IMR-90 (cell line): ENCODE results near the gene CALN1. TPM values are rescaled to one million over a fixed set of nuclear protein-coding genes. Genes with fewer than 3 reads are reported as not detected.

Experiments
- ATAC-seq: fragments of 200-7000 bp; cut with Tn5 transposase; 2 replicates; pipeline ENCODE4 v1.9.1; 2020; ENCODE audit warnings: low read depth, mild to moderate bottlenecking, moderate library complexity
- BruUV-seq: library from RNA; stranded (reverse); fragments of 400-500 nt; replicated peaks from 2 replicates; lab custom pipeline; 2021; lab: Mats Ljungman, UMichigan
- CTCF ChIA-PET: fragments of 300-600 bp; formaldehyde crosslinking; extraction: SDS; loops from one replicate; lab custom pipeline; 2021; ENCODE audit warnings: antibody characterized with exemption; lab: Yijun Ruan, JAX
- POLR2A ChIA-PET: fragments of 300-600 bp; sonication (Branson Sonifier 250); formaldehyde crosslinking; loops from one replicate; lab custom pipeline; 2022; ENCODE audit warnings: antibody characterized with exemption; ENCODE audit not compliant: unreplicated experiment; lab: Charles Lee
- DNase-seq: peaks from one replicate; pipeline ENCODE4 v3.0.0; 2013
- H2AFZ ChIP-seq: replicated peaks from 2 replicates; pipeline ENCODE3; 2013; ENCODE audit warnings: low read length, mild to moderate bottlenecking; ENCODE audit not compliant: poor library complexity
- H2AK5ac ChIP-seq: 2 replicates; pipeline ENCODE4 v1.6.1; 2013; ENCODE audit warnings: low read depth, low read length, inconsistent platforms
- H2AK9ac ChIP-seq: replicated peaks from 2 replicates; pipeline ENCODE3; 2013; ENCODE audit warnings: mild to moderate bottlenecking, low read depth, low read length, moderate library complexity; ENCODE audit not compliant: poor library complexity
- H2BK120ac ChIP-seq: 2 replicates; pipeline ENCODE4 v1.6.1; 2013; ENCODE audit warnings: low read depth, low read length, inconsistent platforms
- H2BK15ac ChIP-seq: 3 replicates; pipeline ENCODE4 v1.6.1; 2013; ENCODE audit warnings: low read depth, low read length, inconsistent platforms
- H2BK20ac ChIP-seq: 2 replicates; pipeline ENCODE4 v1.6.1; 2013; ENCODE audit warnings: low read depth, mild to moderate bottlenecking, inconsistent platforms, low read length, moderate library complexity
- H2BK5ac ChIP-seq: 2 replicates; pipeline ENCODE4 v1.6.1; 2013; ENCODE audit warnings: mild to moderate bottlenecking, low read depth, low read length, inconsistent platforms; ENCODE audit not compliant: poor library complexity, severe bottlenecking
- H3K14ac ChIP-seq: replicated peaks from 2 replicates; pipeline ENCODE4 v1.6.1; 2013; ENCODE audit warnings: low read depth, low read length, inconsistent platforms
- H3K18ac ChIP-seq: 2 replicates; pipeline ENCODE4 v1.6.1; 2013; ENCODE audit warnings: low read depth, low read length, control low read depth
- H3K23ac ChIP-seq: 2 replicates; pipeline ENCODE4 v1.6.1; 2013; ENCODE audit warnings: low read depth, low read length, inconsistent platforms
- H3K27ac ChIP-seq: 2 replicates; pipeline ENCODE4 v1.5.1; 2013; ENCODE audit warnings: mild to moderate bottlenecking, control low read depth, low read length; ENCODE audit not compliant: insufficient read depth
- H3K27me3 ChIP-seq: 2 replicates; pipeline ENCODE4 v1.6.1; 2013; ENCODE audit warnings: low read length; ENCODE audit not compliant: control insufficient read depth, insufficient read depth
- H3K36me3 ChIP-seq: 2 replicates; pipeline ENCODE4 v1.6.1; 2013; ENCODE audit warnings: low read length, mixed read lengths; ENCODE audit not compliant: control insufficient read depth, insufficient read depth
- H3K4ac ChIP-seq: 2 replicates; pipeline ENCODE4 v1.6.1; 2013; ENCODE audit warnings: low read depth, low read length, inconsistent platforms
- H3K4me1 ChIP-seq: 2 replicates; pipeline ENCODE4 v1.6.1; 2013; ENCODE audit warnings: low read length, mixed read lengths; ENCODE audit not compliant: control insufficient read depth, insufficient read depth
- H3K4me2 ChIP-seq: 2 replicates; pipeline ENCODE4 v1.6.1; 2013; ENCODE audit warnings: low read depth, mild to moderate bottlenecking, control low read depth, low read length, moderate library complexity
- H3K4me3 ChIP-seq: 2 replicates; pipeline ENCODE4 v1.5.1; 2013; ENCODE audit warnings: low read depth, mild to moderate bottlenecking, control low read depth, low read length, moderate library complexity; ENCODE audit not compliant: insufficient read depth
- H3K56ac ChIP-seq: 2 replicates; pipeline ENCODE4 v1.6.1; 2013; ENCODE audit warnings: low read length, inconsistent platforms; ENCODE audit not compliant: insufficient read depth; ENCODE audit errors: extremely low read depth
- H3K79me1 ChIP-seq, 2 experiments: 2 replicates each; pipeline ENCODE4 v1.6.1; 2013; ENCODE audit warnings: low read length in 2 of 2, inconsistent platforms in 1 of 2, low read depth in 1 of 2
- H3K9ac ChIP-seq: 2 replicates; pipeline ENCODE4 v1.6.1; 2013; ENCODE audit warnings: low read depth, low read length, control low read depth
- H3K9me1 ChIP-seq: 2 replicates; pipeline ENCODE4 v1.6.1; 2013; ENCODE audit warnings: low read length, inconsistent platforms; ENCODE audit not compliant: insufficient read depth
- H3K9me3 ChIP-seq: 2 replicates; pipeline ENCODE4 v1.6.1; 2013; ENCODE audit warnings: low read length; ENCODE audit not compliant: control insufficient read depth, insufficient read depth
- H4K20me1 ChIP-seq: 2 replicates; pipeline ENCODE4 v1.6.1; 2013; ENCODE audit warnings: low read length, inconsistent platforms; ENCODE audit not compliant: insufficient read depth
- H4K5ac ChIP-seq: 2 replicates; pipeline ENCODE4 v1.6.1; 2013; ENCODE audit warnings: mild to moderate bottlenecking, low read depth, low read length, control low read depth
- H4K8ac ChIP-seq, 2 experiments: 2 replicates each; pipeline ENCODE4 v1.6.1; 2013; ENCODE audit warnings: low read depth in 2 of 2, low read length in 2 of 2, control low read depth in 1 of 2, inconsistent platforms in 1 of 2
- H4K91ac ChIP-seq: 2 replicates; pipeline ENCODE4 v1.6.1; 2013; ENCODE audit warnings: low read depth, low read length, inconsistent platforms; ENCODE audit not compliant: insufficient read depth
- CEBPB ChIP-seq: IDR thresholded peaks from 2 replicates; pipeline ENCODE4 v1.6.1; 2012; ENCODE audit warnings: low read depth, low read length, improper control_type of control experiment
- CHD1 ChIP-seq: IDR thresholded peaks from 2 replicates; pipeline ENCODE4 v1.6.1; 2012; ENCODE audit warnings: low read depth, low read length, improper control_type of control experiment
- ELK1 ChIP-seq: fragments of 150-350 bp; IDR thresholded peaks from 2 replicates; pipeline ENCODE4 v1.6.1; 2016; ENCODE audit warnings: low read depth, mild to moderate bottlenecking, low read length, moderate library complexity, borderline replicate concordance
- FOS ChIP-seq: fragments of 150-350 bp; IDR thresholded peaks from 2 replicates; pipeline ENCODE4 v1.6.1; 2016; ENCODE audit warnings: low read depth, low read length
- MAFK ChIP-seq: IDR thresholded peaks from 2 replicates; pipeline ENCODE4 v1.6.1; 2012; ENCODE audit warnings: low read depth, low read length, improper control_type of control experiment
- MAZ ChIP-seq: IDR thresholded peaks from 2 replicates; pipeline ENCODE4 v1.6.1; 2012; ENCODE audit warnings: low read depth, mild to moderate bottlenecking, low read length, improper control_type of control experiment, moderate library complexity, borderline replicate concordance
- MXI1 ChIP-seq: IDR thresholded peaks from 2 replicates; pipeline ENCODE4 v1.6.1; 2012; ENCODE audit warnings: low read depth, mild to moderate bottlenecking, low read length, moderate library complexity, borderline replicate concordance
- NFE2L2 ChIP-seq: fragments of 150-350 bp; IDR thresholded peaks from 2 replicates; pipeline ENCODE4 v1.6.1; 2016; ENCODE audit warnings: low read depth, mild to moderate bottlenecking, low read length
- POLR2A ChIP-seq: IDR thresholded peaks from 2 replicates; pipeline ENCODE4 v1.6.1; 2012; ENCODE audit warnings: mild to moderate bottlenecking, low read depth, low read length
- RCOR1 ChIP-seq: IDR thresholded peaks from 2 replicates; pipeline ENCODE4 v1.6.1; 2012; ENCODE audit warnings: mild to moderate bottlenecking, low read length, improper control_type of control experiment; ENCODE audit not compliant: insufficient replicate concordance
- RFX5 ChIP-seq: IDR thresholded peaks from 2 replicates; pipeline ENCODE4 v1.8.0; 2012; ENCODE audit warnings: low read depth, mild to moderate bottlenecking, low read length, moderate library complexity
- SMC3 ChIP-seq: fragments of 150-350 bp; IDR thresholded peaks from 2 replicates; pipeline ENCODE4 v1.6.1; 2016; ENCODE audit warnings: low read depth, mild to moderate bottlenecking, antibody characterized with exemption, low read length, moderate library complexity
- USF2 ChIP-seq: fragments of 150-350 bp; IDR thresholded peaks from 2 replicates; pipeline ENCODE4 v1.6.1; 2017; ENCODE audit warnings: mild to moderate bottlenecking, antibody characterized with exemption, low read length, low read depth
- WGBS, 2 experiments: methylation state at CpG; one replicate each; pipeline versions ENCODE4 v1.1.5 to v1.1.7; 2013; ENCODE audit warnings: missing lambda C conversion rate in 2 of 2; ENCODE audit not compliant: insufficient read length in 1 of 2; ENCODE audit errors: extremely low coverage in 2 of 2; 5-methylcytosine and 5-hydroxymethylcytosine counted together
- dilution Hi-C: fragments of 300-500 bp; cut with HindIII; formaldehyde crosslinking; loops from one replicate; pipeline ENCODE4 v1.14.3; 2018; ENCODE audit warnings: low sequenced_read_pairs; ENCODE audit not compliant: unreplicated experiment
- in situ Hi-C: fragments of 300-500 bp; cut with MboI; formaldehyde crosslinking; loops from 3 replicates; pipeline ENCODE4 v1.14.3; 2019; ENCODE audit warnings: low sequenced_read_pairs, inconsistent platforms, mixed read lengths
- intact Hi-C: fragments of 100-400 bp; cut with micrococcal nuclease; formaldehyde crosslinking; loops from 2 replicates; pipeline ENCODE4 v1.10.0; 2022
- polyA plus RNA-seq, 3 experiments: library from polyadenylated mRNA; depleted of rRNA; stranded (reverse); fragments of >200 nt; gene quantifications; 2 replicates each; pipeline ENCODE4 v1.2.3, GENCODE V29; 2012; ENCODE audit warnings: low replicate concordance in 1 of 3
- total RNA-seq: library from RNA; depleted of rRNA; stranded (reverse); fragments of >200 nt; gene quantifications from 2 replicates; pipeline ENCODE4 v1.2.3, GENCODE V29; 2012

The CALN1 gene
- total and polyA plus RNA-seq, 2 of the 4 experiments (the other 2 are of a cell fraction): not detected

GRCh38 chr7:71864130-71864529 lies 548.0 kb downstream of the CALN1 start:
- Histone ChIP-seq H3K4me3 (no peak overlapping the region), H3K14ac (no peak overlapping the region), H2AFZ (no peak overlapping the region), H3K23ac (no peak overlapping the region), H3K4me1 (no peaks in the 10 kb centered on the region), H2BK5ac (no peak overlapping the region), H3K27ac (no peak overlapping the region), H3K9ac (no peak overlapping the region), H2AK9ac (no peak overlapping the region), H3K56ac (no peak overlapping the region), H3K27me3 (no peaks in the 10 kb centered on the region), H2AK5ac (no peak overlapping the region), H4K8ac (no peak overlapping the region), H3K9me1 (no peaks in the 10 kb centered on the region), H3K9me3 (peaks cover 14% of the 10 kb centered on the region), H4K5ac (no peak overlapping the region), H3K18ac (no peak overlapping the region), H2BK120ac (no peak overlapping the region), H4K20me1 (no peaks in the 10 kb centered on the region), H2BK20ac (no peak overlapping the region), H3K79me1 (no peaks in the 10 kb centered on the region), H3K36me3 (no peaks in the 10 kb centered on the region), H3K4ac (no peak overlapping the region), H4K91ac (no peak overlapping the region), H2BK15ac (no peak overlapping the region), H3K4me2 (no peak overlapping the region)
- no TSS peak for BruUV-seq
- ChIA-PET CTCF (interaction anchor here (0.6 kb wide), 1 partner anchor 32 kb away, joined by 7 read pairs; no protein-coding TSS in a partner anchor), POLR2A (no interaction called here)
- dilution Hi-C loops (no loop called here), in situ Hi-C loops (no loop called here), intact Hi-C loops (loop anchor here (10.0 kb wide), 1 partner anchor 61 kb away; no protein-coding TSS in a partner anchor)
- no CpG with 5 or more reads among the region's 4 CpGs for WGBS, 2 experiments
- TF ChIP-seq MXI1 (no peak), FOS (no peak), USF2 (no peak), CHD1 (no peak), CEBPB (no peak), ELK1 (no peak), MAFK (no peak), SMC3 (no peak), POLR2A (no peak), NFE2L2 (no peak), MAZ (no peak), RCOR1 (no peak), RFX5 (no peak)
- DNase-seq (no peak), ATAC-seq (no peak)
